NB4 (cell line): Measurements from ENCODE around the gene LURAP1L.

Experiments used
- CTCF ChIP-seq: IDR thresholded peaks from one replicate; pipeline ENCODE4 v1.5.1; 2012; ENCODE audit warnings: low read depth, low read length
- POLR2A ChIP-seq: IDR thresholded peaks from 2 replicates; pipeline ENCODE4 v1.6.1; 2011; ENCODE audit warnings: mild to moderate bottlenecking; ENCODE audit not compliant: insufficient read length; ENCODE audit errors: extremely low read depth
- TF ChIP-seq, protein P1 (sequence below): IDR thresholded peaks from 2 replicates; pipeline ENCODE4 v1.6.1; 2011; ENCODE audit warnings: low read depth, low read length

- TF ChIP-seq CTCF (no peak), POLR2A (no peak)
- TF ChIP-seq, protein P1, sequence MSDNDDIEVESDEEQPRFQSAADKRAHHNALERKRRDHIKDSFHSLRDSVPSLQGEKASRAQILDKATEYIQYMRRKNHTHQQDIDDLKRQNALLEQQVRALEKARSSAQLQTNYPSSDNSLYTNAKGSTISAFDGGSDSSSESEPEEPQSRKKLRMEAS: no peak
Measured at GRCh38 chr9:12812710-12813109, 37.9 kb downstream of the LURAP1L start.
